ENCODE measurements around the gene FUZ.

DNA sequence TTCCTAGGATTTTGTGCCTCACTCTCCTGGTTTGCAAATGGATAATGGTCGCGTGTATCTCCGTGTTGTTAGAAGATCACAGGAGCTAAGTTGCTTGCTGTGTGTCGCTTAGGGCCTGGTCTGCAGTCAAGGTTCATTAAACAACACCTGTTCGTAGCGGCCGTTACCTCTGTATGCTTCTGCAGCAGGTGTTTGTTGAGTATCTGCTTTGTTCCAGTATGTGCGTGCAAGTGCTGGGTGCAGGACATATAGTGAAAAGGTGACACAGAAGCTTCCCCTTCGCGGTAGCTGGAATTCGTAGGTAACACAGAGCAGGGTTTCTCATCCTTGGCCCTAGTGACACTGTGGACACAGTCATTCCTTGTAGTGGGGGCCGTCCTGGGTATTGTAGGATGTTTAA is 10.4 kb upstream of the FUZ start:
- TF ChIP-seq CTCF (IDR thresholded peaks at IDR 0.05): no peak
- TF ChIP-seq POLR2A (IDR thresholded peaks at IDR 0.05): no peak

Measured in thyroid gland (tissue), 4 donors.